Measurements from ENCODE around the gene ANKRD27. TPM values are rescaled to one million over a fixed set of nuclear protein-coding genes. Genes with fewer than 3 reads are reported as not detected.

ANKRD27 gene
- total RNA-seq, 4 donors from 2014 or later = 14.7 to 44.3 (median 34.6) TPM

DNA sequence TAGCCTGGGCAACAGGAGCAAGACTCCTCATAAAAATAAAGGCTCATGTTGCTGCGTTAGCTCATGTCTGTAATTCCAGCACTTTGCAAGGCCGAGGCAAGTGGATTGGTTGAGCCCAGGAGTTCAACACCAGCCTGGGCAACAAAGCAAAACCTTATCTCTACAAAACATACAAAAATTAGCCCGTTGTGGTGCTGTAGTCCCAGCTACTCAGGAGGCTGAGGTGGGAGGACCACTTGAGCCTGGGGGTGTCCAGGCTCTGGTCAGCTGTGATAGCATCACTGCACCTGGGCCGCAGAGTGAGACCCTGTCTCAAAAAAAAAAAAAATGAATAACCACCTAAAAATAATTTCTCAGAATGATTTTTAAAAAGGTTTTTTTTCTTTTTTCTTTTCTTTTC lies 12.7 kb upstream of the ANKRD27 start:
- intact Hi-C loops (cut with DNase I; ENCODE audit: low total_unique reads) (no loop called here), in situ Hi-C loops (cut with MboI; ENCODE audit: low pct_ligation_motif_present in 1 of 4, low pct_unique_long_range_greater_than_20kb in 1 of 4, low sequenced_read_pairs in 3 of 4) (loop anchor here in 1 of 4 donors (10.0 kb wide), 1 partner anchor 277 kb away; no protein-coding TSS in a partner anchor)
- no peaks in the 10 kb centered on the region for H3K36me3 ChIP-seq
- no peaks in the 10 kb centered on the region for H3K9me3 ChIP-seq
- H3K27ac ChIP-seq = no peak overlapping the region
- WGBS, 2 donors (ENCODE audit: low coverage in 1 of 2) = 89% methylated on average over 4 of the region's 4 CpGs; no CpG with 5 or more reads in 1 of the 2 donors
- no peak overlapping the region for H3K4me3 ChIP-seq
- peaks cover 9 to 18% (median 17%) of the 10 kb centered on the region in 4 donors for H3K4me1 ChIP-seq
- no peaks in the 10 kb centered on the region for H3K27me3 ChIP-seq
- TF ChIP-seq EP300 (IDR thresholded peaks at IDR 0.05; ENCODE audit: low read depth) (no peak), POLR2A (IDR thresholded peaks at IDR 0.05) (no peak), POLR2AphosphoS5 (IDR thresholded peaks at IDR 0.05) (no peak)
- TF ChIP-seq, protein P1, sequence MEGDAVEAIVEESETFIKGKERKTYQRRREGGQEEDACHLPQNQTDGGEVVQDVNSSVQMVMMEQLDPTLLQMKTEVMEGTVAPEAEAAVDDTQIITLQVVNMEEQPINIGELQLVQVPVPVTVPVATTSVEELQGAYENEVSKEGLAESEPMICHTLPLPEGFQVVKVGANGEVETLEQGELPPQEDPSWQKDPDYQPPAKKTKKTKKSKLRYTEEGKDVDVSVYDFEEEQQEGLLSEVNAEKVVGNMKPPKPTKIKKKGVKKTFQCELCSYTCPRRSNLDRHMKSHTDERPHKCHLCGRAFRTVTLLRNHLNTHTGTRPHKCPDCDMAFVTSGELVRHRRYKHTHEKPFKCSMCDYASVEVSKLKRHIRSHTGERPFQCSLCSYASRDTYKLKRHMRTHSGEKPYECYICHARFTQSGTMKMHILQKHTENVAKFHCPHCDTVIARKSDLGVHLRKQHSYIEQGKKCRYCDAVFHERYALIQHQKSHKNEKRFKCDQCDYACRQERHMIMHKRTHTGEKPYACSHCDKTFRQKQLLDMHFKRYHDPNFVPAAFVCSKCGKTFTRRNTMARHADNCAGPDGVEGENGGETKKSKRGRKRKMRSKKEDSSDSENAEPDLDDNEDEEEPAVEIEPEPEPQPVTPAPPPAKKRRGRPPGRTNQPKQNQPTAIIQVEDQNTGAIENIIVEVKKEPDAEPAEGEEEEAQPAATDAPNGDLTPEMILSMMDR (IDR thresholded peaks at IDR 0.05) = no peak
- no peak for DNase-seq

DNA sequence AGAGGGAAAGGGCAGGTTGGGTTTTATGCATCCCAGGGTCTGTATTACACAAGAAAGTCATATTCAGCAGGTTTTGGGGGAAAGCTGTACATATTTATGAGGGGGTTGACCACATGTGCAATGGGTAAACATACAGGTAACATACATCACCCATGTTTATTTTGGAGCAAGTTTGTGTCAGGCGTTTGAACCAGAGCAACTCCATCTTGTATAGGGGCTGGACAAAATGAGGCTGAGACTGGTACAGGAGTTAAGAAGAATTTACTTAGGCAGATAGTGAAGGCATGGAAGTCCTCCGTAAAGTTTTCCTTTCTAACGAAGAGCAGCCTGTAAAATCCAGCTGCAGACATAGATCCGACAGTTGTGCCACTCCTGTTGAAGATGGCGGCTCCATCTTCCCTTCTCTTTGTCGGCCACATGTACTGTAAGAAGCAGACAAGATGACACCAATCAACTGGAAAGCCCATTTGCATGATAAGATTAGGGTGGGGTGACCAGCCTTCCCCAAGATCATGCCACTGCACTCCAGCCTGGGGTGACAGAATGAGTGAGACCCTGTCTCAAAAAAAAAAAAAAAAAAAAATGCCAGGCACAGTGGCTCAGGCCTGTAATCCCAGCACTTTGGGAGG lies 12.0 kb upstream of the ANKRD27 start:
- intact Hi-C loops (cut with DNase I; ENCODE audit: low total_unique reads) = no loop called here
- Histone ChIP-seq H3K9me3 (no peaks in the 10 kb centered on the region), H3K4me3 (no peak overlapping the region), H3K27me3 (no peaks in the 10 kb centered on the region), H3K4me1 (peaks cover 9 to 14% (median 13%) of the 10 kb centered on the region in 4 donors), H3K27ac (no peak overlapping the region), H3K36me3 (no peaks in the 10 kb centered on the region)
- 75 to 81% methylated on average over 3 to 6 of the region's 6 CpGs for WGBS, 2 donors (ENCODE audit: low coverage in 1 of 2)
- in situ Hi-C loops (cut with MboI; ENCODE audit: low pct_ligation_motif_present in 1 of 4, low pct_unique_long_range_greater_than_20kb in 1 of 4, low sequenced_read_pairs in 3 of 4) = loop anchor here in 1 of 4 donors (10.0 kb wide), 1 partner anchor 278 kb away; no protein-coding TSS in a partner anchor
- TF ChIP-seq EP300 (IDR thresholded peaks at IDR 0.05; ENCODE audit: low read depth) = no peak
- no peak for DNase-seq

DNA sequence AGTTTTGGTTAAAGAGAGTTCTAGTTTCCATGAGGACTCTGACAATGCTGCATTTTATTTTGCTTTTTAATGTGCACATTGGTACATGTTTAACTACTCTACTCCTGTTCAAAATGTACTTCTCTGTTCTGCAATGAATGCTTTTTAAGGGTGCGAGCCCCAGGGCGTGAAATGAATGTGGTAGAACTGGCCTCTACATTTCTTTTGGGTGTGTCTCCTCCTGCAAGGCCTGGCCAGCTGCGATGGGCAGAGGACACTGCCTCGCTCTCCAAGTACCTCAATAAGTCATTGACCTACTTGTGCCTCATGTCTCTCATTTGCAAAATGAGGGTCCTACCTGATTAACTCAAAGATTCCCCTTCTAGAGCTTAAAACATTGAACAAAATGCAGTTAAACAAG lies 7.3 kb upstream of the ANKRD27 start:
- intact Hi-C loops (cut with DNase I; ENCODE audit: low total_unique reads) = no loop called here
- WGBS, 2 donors (ENCODE audit: low coverage in 1 of 2) = 61 to 80% methylated on average over 2 to 4 of the region's 4 CpGs

DNA sequence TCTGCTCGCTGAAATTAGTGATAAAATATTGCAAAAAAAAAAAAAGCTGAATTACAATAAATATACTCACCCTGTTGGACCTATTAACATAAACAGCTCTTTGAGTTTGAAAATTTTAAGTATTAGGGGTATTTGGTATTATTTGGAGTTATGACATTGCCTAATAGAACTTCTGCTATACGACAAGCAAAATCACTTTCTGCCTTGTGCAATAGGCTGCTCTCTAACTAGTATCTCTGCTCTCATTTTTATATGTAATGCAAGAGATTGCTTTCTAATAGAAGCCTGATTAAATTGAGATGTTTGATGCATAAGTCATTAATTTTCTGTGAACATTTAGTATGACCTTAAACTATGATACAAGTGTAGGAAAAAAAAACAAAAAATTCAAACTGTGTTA lies 6.0 kb upstream of the ANKRD27 start:
- TF ChIP-seq POLR2AphosphoS5 (IDR thresholded peaks at IDR 0.05) (no peak), EP300 (IDR thresholded peaks at IDR 0.05; ENCODE audit: low read depth) (no peak), POLR2A (IDR thresholded peaks at IDR 0.05) (no peak)
- TF ChIP-seq, protein P1 (IDR thresholded peaks at IDR 0.05) = no peak
- H3K4me3 ChIP-seq = no peak overlapping the region
- WGBS, 2 donors (ENCODE audit: low coverage in 1 of 2) = 57 to 76% methylated on average over 1 to 2 of the region's 2 CpGs
- no peaks in the 10 kb centered on the region for H3K36me3 ChIP-seq
- DNase-seq = no peak
- H3K27ac ChIP-seq = no peak overlapping the region
- H3K27me3 ChIP-seq = peaks cover 29% of the 10 kb centered on the region
- intact Hi-C loops (cut with DNase I; ENCODE audit: low total_unique reads) = no loop called here
- no peaks in the 10 kb centered on the region for H3K9me3 ChIP-seq
- H3K4me1 ChIP-seq = peaks cover 2 to 9% (median 6%) of the 10 kb centered on the region in 4 donors
- in situ Hi-C loops (cut with MboI; ENCODE audit: low pct_ligation_motif_present in 1 of 4, low pct_unique_long_range_greater_than_20kb in 1 of 4, low sequenced_read_pairs in 3 of 4) = loop anchor here in 1 of 4 donors (10.0 kb wide), 1 partner anchor 284 kb away; no protein-coding TSS in a partner anchor

More for the DNA sequence above, 7.3 kb upstream of the ANKRD27 start:
- H3K4me3 ChIP-seq = no peak overlapping the region
- no peak overlapping the region for H3K27ac ChIP-seq
- H3K9me3 ChIP-seq = no peaks in the 10 kb centered on the region
- in situ Hi-C loops (cut with MboI; ENCODE audit: low pct_ligation_motif_present in 1 of 4, low pct_unique_long_range_greater_than_20kb in 1 of 4, low sequenced_read_pairs in 3 of 4) = loop anchor here in 1 of 4 donors (10.0 kb wide), 1 partner anchor 282 kb away; no protein-coding TSS in a partner anchor
- no peak for DNase-seq
- no peaks in the 10 kb centered on the region for H3K36me3 ChIP-seq
- TF ChIP-seq POLR2AphosphoS5 (IDR thresholded peaks at IDR 0.05) = no peak
- no peak for TF ChIP-seq POLR2A (IDR thresholded peaks at IDR 0.05)
- TF ChIP-seq, protein P1 (IDR thresholded peaks at IDR 0.05) = no peak
- TF ChIP-seq EP300 (IDR thresholded peaks at IDR 0.05; ENCODE audit: low read depth) = no peak
- H3K27me3 ChIP-seq = peaks cover 15% of the 10 kb centered on the region
- no peaks in the 10 kb centered on the region for H3K4me1 ChIP-seq
